Type B pancreatic cell (in vitro differentiated cells): ENCODE measurements around the gene ATRN. TPM values are rescaled to one million over a fixed set of nuclear protein-coding genes. Genes with fewer than 3 reads are reported as not detected.
"Not testable (repeated sequence)": the region's sequence is repeated elsewhere in the genome, so short reads cannot be mapped to it uniquely, and the experiment has no call there.

Experiments
- DNase-seq: peaks from one replicate; pipeline ENCODE4 v3.0.0; 2021; ENCODE audit warnings: mixed read lengths; ENCODE audit not compliant: unreplicated experiment; ENCODE audit errors: extremely low spot score
- H3K27ac Mint-ChIP-seq: 2 replicates; pipeline ENCODE4 v1.8.0; 2021; ENCODE audit warnings: mild to moderate bottlenecking, mixed read lengths
- H3K27me3 Mint-ChIP-seq: 2 replicates; pipeline ENCODE4 v1.8.0; 2021; ENCODE audit warnings: mixed read lengths
- H3K36me3 Mint-ChIP-seq: 2 replicates; pipeline ENCODE4 v1.8.0; 2021; ENCODE audit warnings: mixed read lengths
- H3K4me1 Mint-ChIP-seq: one replicate; pipeline ENCODE4 v1.8.0; 2021; ENCODE audit warnings: mixed read lengths; ENCODE audit not compliant: unreplicated experiment
- H3K4me3 Mint-ChIP-seq: 2 replicates; pipeline ENCODE4 v1.8.0; 2021; ENCODE audit warnings: mild to moderate bottlenecking, mixed read lengths
- H3K9me3 Mint-ChIP-seq: 2 replicates; pipeline ENCODE4 v1.8.0; 2021; ENCODE audit warnings: mixed read lengths
- total RNA-seq: library from RNA; stranded (reverse); gene quantifications from 2 replicates; pipeline ENCODE4 v1.2.1, GENCODE V29; 2021; ENCODE audit warnings: low replicate concordance
- TF ChIP-seq, protein P1 (sequence below): fragments of 200-600 bp; sonication (generic); conservative IDR thresholded peaks from 2 replicates; pipeline ENCODE4 v1.5.0; 2021; ENCODE audit warnings: antibody characterized with exemption, mild to moderate bottlenecking

The ATRN gene
- total RNA-seq, 1 donor from 2014 or later, result 36.9 TPM

- H3K4me1 Mint-ChIP-seq, result no peaks in the 10 kb centered on the region
- no peaks in the 10 kb centered on the region for H3K27me3 Mint-ChIP-seq
- no peak overlapping the region for H3K4me3 Mint-ChIP-seq
- TF ChIP-seq, protein P1, sequence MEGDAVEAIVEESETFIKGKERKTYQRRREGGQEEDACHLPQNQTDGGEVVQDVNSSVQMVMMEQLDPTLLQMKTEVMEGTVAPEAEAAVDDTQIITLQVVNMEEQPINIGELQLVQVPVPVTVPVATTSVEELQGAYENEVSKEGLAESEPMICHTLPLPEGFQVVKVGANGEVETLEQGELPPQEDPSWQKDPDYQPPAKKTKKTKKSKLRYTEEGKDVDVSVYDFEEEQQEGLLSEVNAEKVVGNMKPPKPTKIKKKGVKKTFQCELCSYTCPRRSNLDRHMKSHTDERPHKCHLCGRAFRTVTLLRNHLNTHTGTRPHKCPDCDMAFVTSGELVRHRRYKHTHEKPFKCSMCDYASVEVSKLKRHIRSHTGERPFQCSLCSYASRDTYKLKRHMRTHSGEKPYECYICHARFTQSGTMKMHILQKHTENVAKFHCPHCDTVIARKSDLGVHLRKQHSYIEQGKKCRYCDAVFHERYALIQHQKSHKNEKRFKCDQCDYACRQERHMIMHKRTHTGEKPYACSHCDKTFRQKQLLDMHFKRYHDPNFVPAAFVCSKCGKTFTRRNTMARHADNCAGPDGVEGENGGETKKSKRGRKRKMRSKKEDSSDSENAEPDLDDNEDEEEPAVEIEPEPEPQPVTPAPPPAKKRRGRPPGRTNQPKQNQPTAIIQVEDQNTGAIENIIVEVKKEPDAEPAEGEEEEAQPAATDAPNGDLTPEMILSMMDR, result no peak
- no peak for DNase-seq
- H3K27ac Mint-ChIP-seq, result no peak overlapping the region
- peaks cover 17% of the 10 kb centered on the region for H3K36me3 Mint-ChIP-seq
- no peaks in the 10 kb centered on the region for H3K9me3 Mint-ChIP-seq
These were observed 122.1 kb downstream of the ATRN start for GRCh38 chr20:3592931-3593330.

GRCh38 chr20:3595541-3595940 lies 124.7 kb downstream of the ATRN start:
- Mint-ChIP-seq H3K4me3 (no peak overlapping the region), H3K27ac (no peak overlapping the region), H3K9me3 (no peaks in the 10 kb centered on the region), H3K36me3 (peaks cover 11% of the 10 kb centered on the region), H3K4me1 (no peaks in the 10 kb centered on the region), H3K27me3 (no peaks in the 10 kb centered on the region)
- TF ChIP-seq, protein P1, result no peak
- no peak for DNase-seq

DNA sequence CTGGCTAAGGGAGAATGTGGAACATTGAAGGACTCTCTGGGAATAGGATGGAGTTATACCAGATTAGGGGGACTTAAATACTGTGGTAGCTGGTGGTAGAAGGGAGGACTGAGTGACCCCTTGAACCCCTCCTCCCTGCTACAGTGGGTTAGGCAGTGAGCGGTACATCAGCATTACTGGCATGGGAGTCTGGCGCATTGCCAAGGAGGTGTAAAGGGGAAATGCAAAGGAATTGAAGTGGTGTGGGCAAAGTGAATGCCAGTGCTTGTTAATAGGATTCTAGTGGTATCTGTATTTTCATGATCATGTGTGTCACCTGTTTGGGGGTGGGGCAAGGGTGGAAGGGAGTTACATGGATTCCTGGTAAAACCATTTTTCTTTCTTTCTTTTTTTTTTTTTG lies 132.3 kb downstream of the ATRN start:
- no peak for DNase-seq
- TF ChIP-seq, protein P1, result no peak
- Mint-ChIP-seq H3K27ac (no peak overlapping the region), H3K9me3 (no peaks in the 10 kb centered on the region), H3K4me3 (no peak overlapping the region), H3K27me3 (no peaks in the 10 kb centered on the region), H3K4me1 (no peaks in the 10 kb centered on the region), H3K36me3 (peaks cover 41% of the 10 kb centered on the region)

- H3K27me3 Mint-ChIP-seq, H3K27ac Mint-ChIP-seq, H3K4me3 Mint-ChIP-seq, H3K4me1 Mint-ChIP-seq, H3K9me3 Mint-ChIP-seq, DNase-seq: not testable (repeated sequence)
- H3K36me3 Mint-ChIP-seq, result peaks cover 56% of the 10 kb centered on the region
These were observed 134.6 kb downstream of the ATRN start for GRCh38 chr20:3605386-3605886.

DNA sequence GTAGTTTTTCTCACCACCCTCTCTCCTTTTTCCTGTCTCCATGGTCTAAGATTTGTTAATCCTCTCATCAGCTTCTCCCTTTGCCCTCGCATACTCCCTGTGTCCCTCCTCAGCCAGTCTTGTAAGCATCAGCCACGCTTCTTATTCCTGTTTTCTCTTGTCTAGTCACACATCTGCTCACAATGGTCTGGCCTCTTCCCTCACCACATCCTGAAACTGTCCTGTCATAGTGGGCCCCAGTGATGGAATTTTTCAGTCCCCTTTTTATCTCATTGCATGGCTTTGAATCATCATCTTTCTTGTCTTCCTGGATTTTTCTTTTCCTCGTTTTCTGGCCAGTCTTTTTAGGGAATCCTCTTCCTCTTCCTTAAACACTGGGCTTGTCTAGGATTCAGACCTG lies 135.2 kb downstream of the ATRN start:
- no peak for DNase-seq
- peaks cover 57% of the 10 kb centered on the region for H3K36me3 Mint-ChIP-seq
- no peak overlapping the region for H3K27ac Mint-ChIP-seq

GRCh38 chr20:3611901-3612300 lies 141.1 kb downstream of the ATRN start:
- Mint-ChIP-seq H3K27ac (no peak overlapping the region), H3K36me3 (peaks cover 32% of the 10 kb centered on the region), H3K4me3 (no peak overlapping the region), H3K27me3 (no peaks in the 10 kb centered on the region), H3K9me3 (no peaks in the 10 kb centered on the region), H3K4me1 (peaks cover 20% of the 10 kb centered on the region)
- no peak for DNase-seq
- TF ChIP-seq, protein P1, result no peak

More for the DNA sequence above, 135.2 kb downstream of the ATRN start:
- Mint-ChIP-seq H3K4me3 (no peak overlapping the region), H3K27me3 (no peaks in the 10 kb centered on the region), H3K4me1 (no peaks in the 10 kb centered on the region), H3K9me3 (no peaks in the 10 kb centered on the region)
- TF ChIP-seq, protein P1, result no peak
